Fibroblast of lung (primary cell): ENCODE data around the gene GALNT18. TPM values are rescaled to one million over a fixed set of nuclear protein-coding genes. Genes with fewer than 3 reads are reported as not detected.

Experiments
- DNase-seq, 2 donors: peaks; one replicate each; pipeline versions ENCODE4 v3.0.0 to v3.0.0-alpha.2; 2010; ENCODE audit warnings: low read depth in 2 of 2
- H2AFZ ChIP-seq: 2 replicates; pipeline ENCODE4 v1.5.1; 2012; ENCODE audit warnings: low read length, control low read depth, inconsistent platforms
- H3K27ac ChIP-seq: 2 replicates; pipeline ENCODE4 v1.5.1; 2011; ENCODE audit warnings: low read length, control low read depth; ENCODE audit not compliant: insufficient read depth
- H3K27me3 ChIP-seq: 2 replicates; pipeline ENCODE4 v1.5.1; 2011; ENCODE audit warnings: mild to moderate bottlenecking, low read length; ENCODE audit not compliant: control insufficient read depth, insufficient read depth
- H3K36me3 ChIP-seq: 2 replicates; pipeline ENCODE4 v1.5.1; 2011; ENCODE audit warnings: low read length; ENCODE audit not compliant: control insufficient read depth, insufficient read depth
- H3K4me1 ChIP-seq: 2 replicates; pipeline ENCODE4 v1.5.1; 2011; ENCODE audit warnings: low read length; ENCODE audit not compliant: control insufficient read depth, insufficient read depth; ENCODE audit errors: extremely low read depth
- H3K4me2 ChIP-seq: 2 replicates; pipeline ENCODE4 v1.5.1; 2011; ENCODE audit warnings: low read length, control low read depth; ENCODE audit not compliant: insufficient read depth; ENCODE audit errors: extremely low read depth
- H3K4me3 ChIP-seq, 4 experiments: fragments of 200-600 bp in 1 of 4; sonication (generic) in 1 of 4; replicated peaks in 1 of 4; 2 replicates each; pipeline ENCODE4 v1.5.1; 2011 to 2016; ENCODE audit warnings: low read length in 4 of 4, low read depth in 3 of 4, mild to moderate bottlenecking in 3 of 4, control low read depth in 2 of 4, inconsistent platforms in 1 of 4, mixed read lengths in 1 of 4; ENCODE audit not compliant: insufficient read depth in 1 of 4; ENCODE audit errors: control extremely low read depth in 1 of 4
- H3K79me2 ChIP-seq: 2 replicates; pipeline ENCODE4 v1.5.1; 2012; ENCODE audit warnings: mild to moderate bottlenecking, low read length, inconsistent platforms; ENCODE audit not compliant: control insufficient read depth, insufficient read depth
- H3K9ac ChIP-seq: 2 replicates; pipeline ENCODE4 v1.5.1; 2011; ENCODE audit warnings: mild to moderate bottlenecking, low read length, control low read depth; ENCODE audit not compliant: insufficient read depth
- H3K9me3 ChIP-seq: 2 replicates; pipeline ENCODE4 v1.5.1; 2012; ENCODE audit warnings: low read depth, low read length; ENCODE audit not compliant: control insufficient read depth, insufficient read depth
- H4K20me1 ChIP-seq: 2 replicates; pipeline ENCODE4 v1.5.1; 2011; ENCODE audit warnings: low read length; ENCODE audit not compliant: control insufficient read depth, insufficient read depth; ENCODE audit errors: extremely low read depth
- EZH2 ChIP-seq: IDR thresholded peaks from 2 replicates; pipeline ENCODE4 v1.5.1; 2012; ENCODE audit warnings: low read length, control low read depth, mild to moderate bottlenecking; ENCODE audit errors: missing control alignments
- polyA plus RNA-seq, 2 donors: library from polyadenylated mRNA; depleted of rRNA in 1 of 2; stranded (reverse) in 1 of 2; unstranded in 1 of 2; fragments of >200 nt; gene quantifications; 2 replicates each; pipeline ENCODE4 v1.2.1, GENCODE V29; 2011 to 2012; ENCODE audit warnings: missing spikeins in 1 of 2
- total RNA-seq: library from RNA; depleted of rRNA; stranded (reverse); fragments of >200 nt; gene quantifications from 2 replicates; pipeline ENCODE4 v1.2.1, GENCODE V29; 2014
- TF ChIP-seq, protein P1 (sequence below), 2 donors: IDR thresholded peaks in 1 of 2; conservative IDR thresholded peaks in 1 of 2; 1 replicate in 1 of 2; 2 replicates in 1 of 2; pipeline ENCODE4 v1.5.1; 2011 to 2012; ENCODE audit warnings: low read length in 2 of 2, control low read depth in 1 of 2, inconsistent platforms in 1 of 2, low read depth in 1 of 2, mild to moderate bottlenecking in 1 of 2

Gene GALNT18
- total and polyA plus RNA-seq, 2 donors (not counting 1 experiment from before 2014, with no cell fraction given), result 0.50 to 19.3 TPM

GRCh38 chr11:11421509-11421908, 200.3 kb downstream of the GALNT18 start:
- no peak overlapping the region for H3K4me3 ChIP-seq
- H3K9ac ChIP-seq, result no peak overlapping the region
- no peaks in the 10 kb centered on the region for H3K27me3 ChIP-seq
- no peak overlapping the region for H3K27ac ChIP-seq
- DNase-seq, result no peak
- H3K36me3 ChIP-seq, result no peaks in the 10 kb centered on the region
- TF ChIP-seq, protein P1, sequence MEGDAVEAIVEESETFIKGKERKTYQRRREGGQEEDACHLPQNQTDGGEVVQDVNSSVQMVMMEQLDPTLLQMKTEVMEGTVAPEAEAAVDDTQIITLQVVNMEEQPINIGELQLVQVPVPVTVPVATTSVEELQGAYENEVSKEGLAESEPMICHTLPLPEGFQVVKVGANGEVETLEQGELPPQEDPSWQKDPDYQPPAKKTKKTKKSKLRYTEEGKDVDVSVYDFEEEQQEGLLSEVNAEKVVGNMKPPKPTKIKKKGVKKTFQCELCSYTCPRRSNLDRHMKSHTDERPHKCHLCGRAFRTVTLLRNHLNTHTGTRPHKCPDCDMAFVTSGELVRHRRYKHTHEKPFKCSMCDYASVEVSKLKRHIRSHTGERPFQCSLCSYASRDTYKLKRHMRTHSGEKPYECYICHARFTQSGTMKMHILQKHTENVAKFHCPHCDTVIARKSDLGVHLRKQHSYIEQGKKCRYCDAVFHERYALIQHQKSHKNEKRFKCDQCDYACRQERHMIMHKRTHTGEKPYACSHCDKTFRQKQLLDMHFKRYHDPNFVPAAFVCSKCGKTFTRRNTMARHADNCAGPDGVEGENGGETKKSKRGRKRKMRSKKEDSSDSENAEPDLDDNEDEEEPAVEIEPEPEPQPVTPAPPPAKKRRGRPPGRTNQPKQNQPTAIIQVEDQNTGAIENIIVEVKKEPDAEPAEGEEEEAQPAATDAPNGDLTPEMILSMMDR (conservative IDR thresholded peaks at IDR 0.05 in 1 of 2, IDR thresholded peaks at IDR 0.05 in 1 of 2; ENCODE audit: low read depth in 1 of 2, low read length in 2 of 2), result no peak
- no peak for TF ChIP-seq EZH2
- H3K4me2 ChIP-seq, result no peak overlapping the region
- no peak overlapping the region for H2AFZ ChIP-seq
- H3K9me3 ChIP-seq, result no peaks in the 10 kb centered on the region
- no peaks in the 10 kb centered on the region for H3K79me2 ChIP-seq
- H4K20me1 ChIP-seq, result no peaks in the 10 kb centered on the region
- peaks cover 7% of the 10 kb centered on the region for H3K4me1 ChIP-seq

- no peak overlapping the region for H3K4me3 ChIP-seq
- no peak overlapping the region for H3K27ac ChIP-seq
- H3K4me1 ChIP-seq, result peaks cover 4% of the 10 kb centered on the region
- no peak overlapping the region for H2AFZ ChIP-seq
- H3K79me2 ChIP-seq, result no peaks in the 10 kb centered on the region
- H3K36me3 ChIP-seq, result no peaks in the 10 kb centered on the region
- no peak for DNase-seq
- H3K27me3 ChIP-seq, result no peaks in the 10 kb centered on the region
- TF ChIP-seq EZH2, result no peak
- TF ChIP-seq, protein P1 (conservative IDR thresholded peaks at IDR 0.05 in 1 of 2, IDR thresholded peaks at IDR 0.05 in 1 of 2; ENCODE audit: low read depth in 1 of 2, low read length in 2 of 2), result no peak
- no peaks in the 10 kb centered on the region for H4K20me1 ChIP-seq
- H3K9ac ChIP-seq, result no peak overlapping the region
- H3K4me2 ChIP-seq, result no peak overlapping the region
- no peaks in the 10 kb centered on the region for H3K9me3 ChIP-seq
Observed at GRCh38 chr11:11420899-11421285, 200.9 kb downstream of the GALNT18 start.

DNA sequence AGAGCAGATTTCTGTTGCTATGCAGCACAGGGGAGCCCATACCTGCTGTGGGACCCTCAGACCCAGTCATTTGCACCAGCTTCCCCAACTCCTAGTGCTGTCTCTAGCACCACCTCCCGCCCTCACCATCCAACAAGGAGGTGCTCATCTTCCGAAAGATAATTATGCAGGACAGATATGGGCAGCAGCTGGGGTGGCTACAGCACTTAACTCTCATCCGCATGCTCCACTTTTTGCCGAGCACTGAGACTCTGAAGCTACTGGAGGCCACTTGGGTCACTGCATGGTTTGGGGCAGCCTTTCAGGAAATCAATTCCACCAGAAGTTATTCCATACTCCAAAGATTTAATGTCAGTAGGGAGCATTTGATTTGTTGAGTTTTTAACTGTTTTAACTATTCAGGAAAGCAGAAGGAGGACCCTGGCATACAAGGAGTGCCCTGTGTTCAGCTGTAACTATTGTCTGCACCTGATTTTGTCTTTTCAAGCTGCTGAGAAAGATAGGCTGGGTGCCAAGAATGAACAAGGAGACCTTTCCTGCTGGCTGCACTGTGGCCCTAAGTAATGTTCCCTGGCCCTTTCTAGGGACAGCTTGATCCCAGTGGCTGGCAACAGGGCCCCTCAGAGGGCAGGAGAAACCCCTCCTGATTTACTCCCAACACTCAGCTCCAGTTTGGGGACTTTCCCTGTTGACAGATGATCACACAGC, 201.5 kb downstream of the GALNT18 start:
- Histone ChIP-seq H3K27me3 (no peaks in the 10 kb centered on the region), H4K20me1 (no peaks in the 10 kb centered on the region), H3K4me3 (no peak overlapping the region), H3K9ac (no peak overlapping the region), H3K9me3 (no peaks in the 10 kb centered on the region), H3K4me1 (peaks cover 4% of the 10 kb centered on the region), H2AFZ (no peak overlapping the region), H3K4me2 (no peak overlapping the region), H3K79me2 (no peaks in the 10 kb centered on the region), H3K27ac (no peak overlapping the region), H3K36me3 (no peaks in the 10 kb centered on the region)
- no peak for DNase-seq
- TF ChIP-seq, protein P1 (conservative IDR thresholded peaks at IDR 0.05 in 1 of 2, IDR thresholded peaks at IDR 0.05 in 1 of 2; ENCODE audit: low read depth in 1 of 2, low read length in 2 of 2), result no peak
- TF ChIP-seq EZH2, result no peak
